GM12872 (cell line): Measurements from ENCODE around the gene ARL6IP5.

ENCODE experiments used
- TF ChIP-seq, protein P1 (sequence below): IDR thresholded peaks from 3 replicates; pipeline ENCODE4 v1.5.1; 2011; ENCODE audit warnings: low read depth, mild to moderate bottlenecking, low read length, moderate library complexity; ENCODE audit not compliant: insufficient read depth

Gene ARL6IP5

DNA sequence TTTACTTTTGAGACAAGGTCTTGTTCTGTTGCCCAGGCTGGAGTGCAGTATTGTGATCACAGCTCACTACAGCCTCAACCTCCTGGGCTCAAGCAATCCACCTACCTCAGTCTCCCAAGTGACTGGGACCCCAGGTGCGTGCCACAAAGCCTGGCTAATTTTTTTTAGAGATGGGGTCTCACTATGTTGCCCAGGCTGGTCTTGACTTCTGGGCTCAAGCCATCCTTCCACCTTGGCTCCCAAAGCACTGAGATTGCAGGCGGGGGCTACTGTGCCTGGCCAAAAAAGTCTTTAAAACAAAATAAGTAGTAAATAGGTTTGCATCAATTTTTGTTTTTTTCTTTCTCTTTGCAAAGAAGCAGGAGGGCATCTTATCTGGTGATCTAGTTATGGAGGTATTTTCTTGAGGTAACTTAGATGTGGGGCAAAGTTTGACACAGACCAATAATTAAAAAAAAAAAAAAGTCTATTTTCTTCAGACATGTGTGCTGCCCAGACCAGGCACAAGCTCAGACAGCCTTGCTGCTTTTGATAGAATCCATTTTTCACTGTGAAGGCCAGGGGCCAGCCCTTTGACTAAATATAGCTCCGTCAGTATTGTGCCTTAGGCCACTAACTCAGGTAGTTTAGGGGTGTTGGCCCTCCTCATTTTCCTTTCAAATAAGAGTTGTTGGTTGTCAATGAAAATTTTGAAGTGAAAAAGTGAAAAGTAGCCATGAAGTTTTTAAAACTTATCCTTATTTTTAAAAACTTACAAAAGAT lies 2.5 kb downstream of the ARL6IP5 start:
- TF ChIP-seq, protein P1, sequence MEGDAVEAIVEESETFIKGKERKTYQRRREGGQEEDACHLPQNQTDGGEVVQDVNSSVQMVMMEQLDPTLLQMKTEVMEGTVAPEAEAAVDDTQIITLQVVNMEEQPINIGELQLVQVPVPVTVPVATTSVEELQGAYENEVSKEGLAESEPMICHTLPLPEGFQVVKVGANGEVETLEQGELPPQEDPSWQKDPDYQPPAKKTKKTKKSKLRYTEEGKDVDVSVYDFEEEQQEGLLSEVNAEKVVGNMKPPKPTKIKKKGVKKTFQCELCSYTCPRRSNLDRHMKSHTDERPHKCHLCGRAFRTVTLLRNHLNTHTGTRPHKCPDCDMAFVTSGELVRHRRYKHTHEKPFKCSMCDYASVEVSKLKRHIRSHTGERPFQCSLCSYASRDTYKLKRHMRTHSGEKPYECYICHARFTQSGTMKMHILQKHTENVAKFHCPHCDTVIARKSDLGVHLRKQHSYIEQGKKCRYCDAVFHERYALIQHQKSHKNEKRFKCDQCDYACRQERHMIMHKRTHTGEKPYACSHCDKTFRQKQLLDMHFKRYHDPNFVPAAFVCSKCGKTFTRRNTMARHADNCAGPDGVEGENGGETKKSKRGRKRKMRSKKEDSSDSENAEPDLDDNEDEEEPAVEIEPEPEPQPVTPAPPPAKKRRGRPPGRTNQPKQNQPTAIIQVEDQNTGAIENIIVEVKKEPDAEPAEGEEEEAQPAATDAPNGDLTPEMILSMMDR, result no peak

DNA sequence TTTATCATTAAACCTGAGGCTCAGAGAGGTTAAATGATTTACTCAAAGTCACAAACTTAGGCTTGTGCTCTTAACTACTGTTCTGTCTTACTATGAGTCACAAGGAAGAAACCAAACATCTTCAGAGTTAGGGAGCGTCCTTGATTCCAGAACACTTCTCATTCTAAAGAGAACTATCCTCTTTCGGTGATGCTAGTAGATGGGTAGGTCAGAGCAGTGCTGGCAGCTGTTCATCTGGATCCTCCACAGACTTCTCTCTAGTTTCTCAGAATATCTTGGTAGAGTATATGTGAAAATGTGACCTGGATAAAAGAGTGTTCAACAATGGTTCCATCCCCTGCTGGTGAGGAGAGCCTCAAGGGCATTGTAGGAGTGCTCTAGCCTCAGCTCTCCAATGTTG lies 3.3 kb downstream of the ARL6IP5 start:
- TF ChIP-seq, protein P1, result 0 out of 3 replicates have a peak, but pooled peaks have one; percentile 8

DNA sequence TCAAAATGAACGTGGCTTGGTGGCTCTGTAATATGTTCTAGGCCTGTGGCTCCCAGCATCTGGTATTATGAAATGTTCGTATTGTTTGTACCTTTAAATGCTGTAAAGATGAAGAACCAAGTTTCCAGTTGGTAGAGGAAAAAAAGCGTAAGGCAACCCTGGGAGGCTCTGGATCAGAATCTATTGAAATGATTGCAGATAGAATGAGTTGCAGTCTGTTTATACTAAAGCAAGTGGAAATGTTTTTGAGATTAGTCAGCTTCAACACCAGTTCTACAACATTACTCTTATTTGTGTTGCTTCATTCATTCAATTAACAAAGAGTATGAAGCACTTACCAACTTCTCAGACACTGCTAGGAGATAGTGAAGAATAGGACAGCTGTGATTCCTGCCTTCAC lies 5.3 kb downstream of the ARL6IP5 start:
- TF ChIP-seq, protein P1, result no peak

DNA sequence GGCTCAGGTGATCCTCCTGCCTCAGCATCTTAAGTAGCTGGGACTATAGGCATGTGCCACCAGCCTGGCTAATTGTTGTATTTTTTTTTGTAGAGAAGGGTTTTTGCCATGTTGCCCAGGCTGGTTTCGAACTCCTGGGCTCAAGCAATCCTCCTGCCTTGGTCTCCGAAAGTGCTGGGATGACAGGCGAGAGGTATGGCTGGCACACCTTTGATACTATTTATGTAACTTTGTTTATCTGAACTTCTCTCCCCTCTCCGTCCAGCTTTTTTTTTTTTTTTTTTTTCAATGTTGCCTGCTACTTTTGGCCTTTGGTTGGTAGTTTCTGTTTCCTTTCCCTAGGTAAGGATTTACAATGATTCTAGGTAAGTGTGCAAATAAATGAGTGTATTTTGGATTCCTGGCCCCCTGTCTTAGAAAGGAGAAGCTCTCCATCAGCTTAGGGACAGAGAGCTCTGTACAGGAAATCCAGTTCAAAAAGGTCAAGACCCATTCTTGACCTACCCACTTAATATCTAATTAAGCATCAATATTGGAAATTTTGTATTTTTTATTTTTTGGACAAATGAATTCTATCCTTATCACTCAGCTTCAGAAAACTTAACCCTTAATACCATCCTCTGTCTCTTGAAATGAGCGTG lies 6.8 kb downstream of the ARL6IP5 start:
- TF ChIP-seq, protein P1, result no peak

DNA sequence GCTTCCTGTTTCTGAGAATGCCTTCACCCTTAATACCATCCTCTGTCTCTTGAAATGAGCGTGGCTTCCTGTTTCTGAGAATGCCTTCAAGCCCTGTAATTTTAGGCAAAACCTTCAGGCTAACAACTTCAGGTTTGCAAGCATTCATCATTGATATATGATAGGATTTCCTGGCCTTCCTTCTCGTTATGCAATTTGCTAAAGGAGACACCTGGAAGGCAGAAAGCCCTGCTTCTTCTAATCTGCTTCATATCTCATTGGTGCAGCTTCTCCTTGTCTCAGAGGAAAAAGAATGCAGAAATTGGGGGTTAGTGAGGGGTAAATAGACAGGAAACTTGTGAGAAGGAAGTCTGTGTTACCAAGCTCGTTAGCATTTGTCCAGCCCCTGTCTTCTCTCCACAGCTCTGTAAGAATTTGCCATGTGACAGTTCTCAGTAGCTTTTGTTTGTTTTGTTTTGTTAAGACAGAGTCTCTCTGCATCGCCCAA lies 7.3 kb downstream of the ARL6IP5 start:
- TF ChIP-seq, protein P1, result no peak

DNA sequence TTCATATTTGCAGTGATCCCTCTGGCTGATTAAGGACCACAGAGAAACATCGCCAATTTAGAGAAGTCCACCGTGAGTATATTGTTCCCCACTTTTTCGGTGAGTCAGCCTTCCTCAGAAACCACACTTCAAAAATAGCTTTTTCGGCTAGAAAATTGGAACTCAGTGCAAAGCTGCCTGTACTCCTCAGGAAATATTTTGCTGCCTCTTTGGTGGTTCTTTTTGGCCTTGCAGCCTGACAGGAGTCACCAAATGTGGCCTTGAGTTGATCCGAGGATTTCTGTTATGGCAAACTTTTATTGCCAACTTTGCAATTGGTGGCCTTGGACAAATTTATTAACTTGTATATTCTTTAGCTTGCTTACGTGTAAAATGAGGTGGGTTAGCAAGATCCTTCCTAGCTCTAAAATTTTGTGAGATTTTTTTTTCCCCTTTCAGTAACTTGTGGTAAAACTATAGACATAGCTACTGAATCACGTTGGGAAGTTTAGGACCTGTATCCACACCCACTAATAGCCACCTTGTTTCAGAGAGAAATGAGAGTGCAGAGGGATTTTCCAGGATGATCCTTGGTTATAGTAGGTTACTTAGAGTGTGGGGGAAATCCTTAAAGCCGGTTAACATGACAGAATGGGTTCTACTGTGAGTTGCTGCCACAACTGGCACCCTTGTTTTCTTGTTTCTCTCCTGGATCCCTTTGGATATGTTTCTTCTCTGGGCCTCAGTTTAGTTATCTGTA lies 9.9 kb downstream of the ARL6IP5 start:
- TF ChIP-seq, protein P1, result no peak

DNA sequence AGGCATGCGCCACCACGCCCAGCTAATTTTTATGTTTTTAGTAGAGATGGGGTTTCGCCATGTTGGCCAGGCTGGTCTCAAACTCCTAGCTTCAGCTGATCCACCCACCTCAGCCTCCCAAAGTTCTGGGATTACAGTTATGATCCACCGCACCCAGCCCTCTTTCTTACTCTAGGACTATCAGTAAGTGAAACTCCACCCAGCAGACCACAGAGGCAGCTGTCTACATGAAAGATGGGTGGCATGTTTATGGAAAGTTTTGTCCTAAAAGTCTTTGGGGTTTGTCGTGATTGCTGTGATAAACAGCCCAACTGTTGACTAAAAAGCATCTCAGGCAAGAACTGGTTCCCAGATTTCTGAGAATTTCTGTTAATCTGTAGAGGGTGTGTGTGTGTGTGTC lies 10.9 kb downstream of the ARL6IP5 start:
- TF ChIP-seq, protein P1, result no peak
